NCI-H2029 treated with DMSO at 0.1 percent for 48 hours (cell line): ENCODE results near the gene LPIN2.
"Not testable (repeated sequence)": the region's sequence is repeated elsewhere in the genome, so short reads cannot be mapped to it uniquely, and the experiment has no call there.

Source experiments
- DNase-seq: peaks from one replicate; lab custom pipeline; 2025; lab: John Stamatoyannopoulos, UW

LPIN2 gene

DNA sequence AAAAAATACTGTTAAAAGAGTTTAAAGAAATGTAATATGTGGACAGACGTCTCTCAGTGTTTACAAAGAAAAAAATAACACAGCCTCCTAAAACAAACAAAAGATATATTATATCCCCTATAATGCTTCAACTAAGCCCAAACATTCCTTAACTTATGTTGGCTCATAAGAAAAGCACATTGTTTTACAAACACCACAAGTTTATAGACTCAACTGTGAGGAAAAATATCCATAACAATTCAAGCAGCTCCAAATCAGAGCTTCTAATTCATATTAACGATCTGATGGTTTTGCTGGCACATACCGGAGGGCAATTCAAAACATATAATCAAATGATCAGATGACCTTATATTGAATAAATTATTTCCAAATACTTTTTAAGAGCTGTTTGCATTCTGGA is 5.5 kb downstream of the LPIN2 start:
- no peak for DNase-seq

DNA sequence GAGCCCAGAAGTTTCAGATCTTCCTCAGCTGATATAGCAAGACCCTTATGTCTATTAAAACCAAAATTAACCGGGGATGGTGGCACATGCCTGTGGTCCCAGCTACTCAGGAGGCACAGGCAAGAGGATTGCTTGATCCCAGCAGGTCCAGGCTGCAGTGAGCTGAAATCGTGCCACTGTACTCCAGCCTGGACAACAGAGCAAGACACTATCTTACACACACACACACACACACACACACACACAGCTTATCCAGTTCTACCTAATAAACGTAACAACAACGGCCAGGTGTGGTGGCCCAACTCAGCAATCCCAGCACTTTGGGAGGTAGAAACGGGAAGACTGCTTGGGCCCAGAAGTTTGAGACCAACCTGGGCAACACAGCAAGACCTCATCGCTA is 7.5 kb downstream of the LPIN2 start:
- no peak for DNase-seq

DNA sequence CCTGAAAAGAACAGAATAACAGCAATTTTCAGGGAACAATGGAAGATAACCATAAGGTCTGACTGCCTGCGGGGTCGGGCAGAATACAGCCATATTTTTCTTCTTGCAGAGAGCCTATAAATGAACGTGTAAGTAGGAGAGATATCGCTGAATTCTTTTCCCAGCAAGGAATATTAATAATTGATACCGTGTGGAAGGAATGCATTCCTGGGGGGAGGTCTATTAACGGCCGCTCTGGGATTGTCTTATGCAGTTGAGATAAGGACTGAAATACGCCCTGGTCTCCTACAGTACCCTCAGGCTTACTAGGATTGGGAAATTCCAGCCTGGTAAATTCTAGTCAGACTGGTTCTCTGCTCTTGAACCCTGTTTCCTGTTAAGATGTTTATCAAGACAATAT is 9.2 kb downstream of the LPIN2 start:
- not testable (repeated sequence) for DNase-seq

DNA sequence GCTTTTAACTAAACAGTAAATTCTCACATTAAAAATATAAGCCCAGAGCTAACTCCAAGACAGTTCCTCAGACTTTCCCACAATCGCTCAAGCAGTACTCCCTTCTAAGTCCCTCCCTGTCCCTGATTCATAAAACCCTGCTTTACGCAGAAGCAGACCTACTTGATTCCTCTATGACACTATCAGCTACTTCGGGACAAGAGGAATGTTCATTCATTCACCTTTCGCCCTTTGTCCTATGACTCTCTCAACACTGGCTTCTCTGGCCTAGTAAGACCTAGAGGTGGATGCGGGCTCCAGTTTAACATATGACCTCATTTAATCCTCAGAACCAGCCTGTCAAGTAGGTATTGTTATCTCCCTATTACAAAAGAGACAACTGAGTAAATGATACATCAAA is 10.2 kb downstream of the LPIN2 start:
- no peak for DNase-seq

DNA sequence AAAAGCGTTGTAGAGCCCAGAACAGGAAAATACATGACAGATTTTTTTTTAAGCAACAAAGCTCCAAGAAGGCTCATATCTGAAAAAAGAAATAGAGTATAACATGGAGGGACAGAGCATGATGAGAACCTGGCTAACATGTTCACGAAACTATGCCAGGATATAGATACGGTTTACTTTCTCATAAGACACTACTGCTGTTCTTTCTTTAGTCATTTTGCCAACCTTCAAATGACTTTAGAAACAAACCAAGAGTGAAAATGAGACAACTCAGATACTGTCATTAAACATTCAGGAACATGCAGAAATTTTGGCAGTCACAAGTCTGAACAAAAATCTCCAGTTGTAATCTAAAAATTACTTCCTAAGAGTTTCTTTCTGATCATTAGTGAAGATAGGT is 14.3 kb downstream of the LPIN2 start:
- DNase-seq, result no peak

DNA sequence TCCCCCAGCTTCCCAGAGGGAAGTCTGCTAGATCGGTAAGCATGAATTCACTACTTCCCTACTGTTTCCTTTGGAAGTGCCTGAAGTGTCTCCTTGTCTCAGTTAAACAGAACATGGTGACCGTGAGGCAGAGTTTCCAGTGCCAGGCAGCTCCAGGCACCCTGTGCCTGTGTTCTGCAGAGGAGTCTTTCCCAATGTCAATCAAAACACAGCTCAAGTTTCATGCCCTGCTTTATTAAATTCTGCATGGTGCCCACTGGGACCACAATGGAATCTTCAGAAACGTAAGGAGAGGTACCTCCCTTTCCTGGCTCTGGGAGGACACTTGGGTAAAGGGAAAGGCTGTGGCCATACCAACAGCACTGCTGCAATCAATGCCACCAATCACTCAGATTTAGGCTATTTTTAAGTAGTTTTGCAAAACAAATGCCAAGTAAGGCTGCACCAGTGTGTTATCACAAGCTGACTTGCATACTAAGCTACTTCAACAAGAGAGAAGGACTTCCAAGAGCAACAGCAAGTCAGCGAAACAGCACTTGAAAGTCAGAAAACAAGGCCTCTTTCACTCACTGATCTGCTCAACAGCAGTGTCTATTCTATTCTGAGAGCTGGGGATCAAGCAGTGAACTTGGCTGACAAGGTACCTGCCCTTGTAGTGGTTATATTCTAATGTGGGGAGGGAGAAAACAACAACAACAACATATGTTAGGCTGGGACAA is 14.9 kb downstream of the LPIN2 start:
- DNase-seq, result no peak

DNA sequence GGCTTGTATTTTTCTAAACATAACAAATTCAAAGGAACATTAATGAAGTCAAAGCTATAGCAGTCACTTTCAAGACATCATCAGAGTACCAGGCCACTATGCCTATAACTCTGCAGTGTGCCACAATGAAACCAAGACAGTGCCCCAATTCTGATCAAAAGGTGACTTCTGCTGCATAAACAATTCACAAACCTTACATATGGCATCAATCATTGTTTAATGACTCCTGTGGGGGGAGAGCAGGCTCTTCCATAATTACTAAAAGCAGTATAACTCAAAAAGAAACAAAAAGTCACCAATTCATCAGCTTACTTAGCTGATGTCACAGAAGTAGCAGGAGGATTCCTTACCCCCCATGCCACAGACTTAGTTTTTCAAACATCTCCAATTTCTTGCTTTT is 15.5 kb downstream of the LPIN2 start:
- no peak for DNase-seq

DNA sequence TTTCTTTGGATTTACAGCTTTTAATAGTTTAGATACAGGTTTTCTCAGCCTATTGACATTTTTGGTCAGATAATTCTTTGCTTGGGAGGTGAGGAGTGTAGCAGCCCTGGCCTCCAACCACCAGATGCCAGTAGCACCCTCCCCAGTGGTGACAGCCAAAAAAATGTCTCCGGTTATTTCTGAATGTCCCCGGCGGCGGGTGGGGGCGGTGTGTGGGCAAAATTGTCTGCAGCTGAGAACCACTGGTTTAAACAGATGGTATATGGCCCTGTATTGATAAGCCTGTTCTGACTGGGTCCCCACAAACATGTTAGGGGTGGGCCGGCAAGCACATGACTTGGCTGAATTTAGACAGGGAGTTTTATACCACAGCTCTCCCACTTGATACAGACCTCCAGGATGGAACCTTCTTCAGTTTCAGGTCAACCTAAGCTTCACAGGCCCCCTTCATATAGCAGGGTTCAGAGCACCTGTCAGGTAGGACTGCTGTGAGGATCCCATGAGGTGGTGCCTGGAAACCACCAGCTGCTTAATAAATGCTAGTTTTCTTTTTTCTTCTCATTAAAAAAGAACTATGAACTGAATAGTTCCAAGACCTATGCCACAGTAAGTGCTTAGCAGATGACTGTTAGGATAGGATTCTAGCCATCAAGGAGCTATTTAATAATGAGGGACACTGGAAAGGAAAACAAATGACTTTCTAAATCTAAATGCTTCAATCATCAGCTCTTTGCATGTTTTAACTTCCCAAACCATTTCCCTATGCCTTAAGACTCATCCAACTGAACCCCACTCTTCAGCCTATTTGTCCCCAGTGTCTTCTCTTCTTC is 18.1 kb downstream of the LPIN2 start:
- DNase-seq, result no peak

DNA sequence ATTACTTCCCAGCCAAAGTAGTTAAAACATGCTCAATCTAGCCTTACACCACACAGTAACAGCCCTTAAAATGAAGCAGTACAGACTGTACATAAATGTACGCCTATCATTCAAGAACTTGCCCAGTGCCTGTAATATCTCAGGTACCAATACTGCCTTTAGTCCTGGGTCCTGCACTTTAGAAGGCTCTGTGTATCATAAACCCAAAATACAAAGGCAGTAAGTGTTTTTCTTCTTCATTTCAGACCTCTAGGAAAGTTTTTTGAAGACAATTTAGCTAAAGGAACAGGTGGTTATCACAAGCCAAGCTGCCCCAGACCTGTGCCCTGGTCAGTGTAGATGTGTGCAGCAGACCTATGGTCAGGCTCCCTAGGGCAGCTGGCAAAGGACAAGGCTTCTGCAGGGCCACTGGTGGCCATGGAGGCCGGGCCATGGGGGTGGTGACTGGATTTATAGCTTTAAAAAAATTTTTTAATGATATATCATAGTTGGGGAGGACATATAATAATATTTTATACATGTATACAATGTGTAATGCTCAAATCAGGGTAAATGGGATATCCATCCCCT is 18.8 kb downstream of the LPIN2 start:
- DNase-seq, result no peak

DNA sequence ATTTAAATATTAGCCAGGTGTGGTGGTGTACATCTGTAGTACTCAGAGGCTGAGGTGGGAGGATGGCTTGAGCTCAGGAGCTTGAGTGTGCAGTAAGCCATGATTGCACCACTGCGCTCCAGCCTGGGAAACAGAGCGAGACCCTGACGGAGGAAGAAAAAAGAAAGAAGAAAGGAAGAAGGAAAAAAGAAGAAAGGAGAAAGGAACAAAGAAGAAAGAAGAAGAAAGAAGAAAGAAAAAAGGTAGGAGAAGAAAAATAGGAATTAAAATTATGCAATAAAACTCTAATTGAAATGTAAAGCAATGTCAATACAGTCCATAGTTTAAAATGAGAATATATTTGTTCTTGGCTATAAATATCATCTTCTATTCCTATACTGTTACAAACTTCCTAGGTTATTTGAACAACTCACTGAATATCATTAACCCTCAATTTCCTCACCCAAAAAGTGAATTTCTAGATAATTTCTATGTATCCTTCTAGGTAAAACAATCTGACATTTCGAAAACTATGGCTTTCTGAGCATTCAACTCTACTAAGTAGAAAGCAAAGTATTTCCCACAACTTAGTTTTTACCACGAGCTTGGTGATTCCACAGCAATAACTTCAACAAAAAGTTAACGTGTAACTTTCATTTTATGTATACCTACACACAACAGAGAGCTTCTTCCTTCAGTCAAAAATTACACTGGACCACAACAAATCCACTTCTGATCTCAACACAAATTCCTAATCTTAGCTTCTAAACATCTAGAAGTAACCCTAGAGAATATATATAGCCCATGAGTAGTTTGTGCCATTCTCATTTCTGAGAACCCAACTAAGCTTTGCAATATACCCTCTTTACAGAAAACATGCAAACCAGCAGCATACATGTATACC is 19.7 kb downstream of the LPIN2 start:
- no peak for DNase-seq

DNA sequence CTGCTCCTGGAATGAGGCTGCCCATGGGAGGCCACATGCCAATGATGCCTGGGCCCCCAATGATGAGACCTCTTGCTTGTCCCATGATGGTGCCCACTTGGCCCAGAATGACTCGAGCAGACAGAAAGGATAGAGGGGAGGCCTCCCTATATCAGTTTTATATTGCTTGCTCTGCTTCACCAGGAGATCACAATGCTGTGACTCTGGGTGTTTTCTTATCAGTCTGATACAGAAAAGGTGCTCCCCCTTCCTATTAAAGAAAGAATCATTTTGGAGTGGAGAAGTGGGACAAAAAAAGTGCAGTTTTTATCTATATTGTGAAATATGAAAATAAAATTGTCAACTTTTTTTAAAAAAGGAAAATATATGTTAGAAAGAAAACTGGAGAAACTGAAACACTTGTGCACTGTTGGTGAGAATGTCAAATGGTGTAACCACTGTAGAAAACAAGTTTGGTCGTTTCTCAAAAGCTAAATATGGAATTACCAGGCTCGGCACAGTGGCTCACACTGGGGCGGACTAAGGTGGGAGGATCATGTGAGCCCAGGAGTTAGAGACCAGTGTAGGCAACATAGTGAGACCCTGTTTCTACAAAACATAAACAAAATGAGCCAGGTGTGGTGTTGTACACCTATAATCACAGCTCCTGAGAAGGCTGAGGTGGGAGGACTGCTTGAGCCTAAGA is 21.8 kb downstream of the LPIN2 start:
- DNase-seq, result no peak

DNA sequence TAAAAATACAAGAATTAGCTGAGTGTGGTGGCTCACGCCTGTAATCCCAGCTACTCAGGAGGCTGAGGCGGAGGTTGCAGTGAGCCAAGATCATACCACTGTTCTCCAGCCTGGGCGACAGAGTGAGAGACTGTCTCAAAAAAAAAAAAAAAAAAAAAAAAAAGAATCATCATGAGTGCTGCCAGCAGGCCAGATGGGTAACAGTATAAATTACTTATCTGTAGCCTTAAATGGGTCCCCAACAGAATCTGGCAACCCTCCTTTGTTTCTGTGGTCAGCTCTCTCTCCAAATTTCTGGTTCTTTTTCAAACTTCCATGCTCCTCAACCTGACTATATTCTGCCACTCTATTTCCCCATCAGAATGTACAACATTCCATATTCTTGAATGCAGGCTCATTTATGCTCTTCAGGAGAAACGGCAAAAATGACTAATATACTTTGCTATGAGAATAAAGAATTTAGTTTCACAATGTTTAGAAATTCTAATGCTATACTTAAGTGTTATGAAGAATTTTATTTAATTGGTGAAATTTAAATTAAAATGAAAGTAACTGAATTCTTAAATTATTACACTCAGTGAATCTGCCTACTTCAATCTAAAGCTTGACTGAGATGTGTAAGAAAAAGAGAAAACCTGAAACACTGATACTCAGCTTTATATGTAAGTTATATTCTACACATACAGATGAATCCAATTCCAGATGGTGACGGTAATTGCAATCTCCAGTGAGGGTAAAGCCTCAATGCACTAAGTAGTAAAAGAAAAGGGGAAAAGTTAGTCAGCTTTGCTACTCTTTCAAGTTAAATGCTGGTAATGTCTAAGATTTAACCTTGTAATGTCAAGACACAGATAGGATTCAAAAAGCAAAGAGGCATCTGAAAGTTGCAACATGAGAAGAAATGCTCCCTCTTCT is 24.8 kb downstream of the LPIN2 start:
- no peak for DNase-seq

DNA sequence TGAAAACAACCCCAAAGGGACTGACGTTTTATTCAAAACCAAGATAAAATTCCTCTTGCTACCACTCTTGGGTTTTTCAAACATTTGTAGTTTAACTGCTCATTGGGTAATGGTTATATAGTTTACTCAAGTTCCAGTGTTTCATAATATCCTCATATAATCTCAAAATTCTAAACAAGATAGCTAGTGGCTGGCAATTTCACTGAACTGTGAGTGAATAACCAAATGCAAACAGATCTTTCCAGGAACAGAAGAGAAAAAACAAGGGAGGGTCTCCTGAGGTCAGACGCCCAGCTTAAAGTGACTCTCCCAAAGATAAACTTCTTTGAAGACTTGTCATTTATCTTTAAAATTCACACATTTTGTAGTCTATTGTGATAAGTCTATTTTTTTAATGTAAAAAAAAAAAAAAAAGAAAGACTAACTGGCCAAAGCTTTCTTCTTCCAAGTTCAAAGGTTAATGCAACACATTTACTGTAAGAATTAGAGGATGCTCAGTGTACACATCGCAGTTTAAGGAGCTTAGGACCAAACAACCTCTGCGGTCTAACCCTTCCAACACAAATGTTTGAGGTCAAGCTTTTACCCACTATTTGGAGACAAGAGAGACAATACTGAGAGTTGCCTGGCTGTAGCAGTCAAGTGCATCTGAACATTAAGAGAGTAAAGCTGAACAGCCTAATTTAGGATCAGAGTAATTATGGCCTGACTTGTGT is 26.6 kb downstream of the LPIN2 start:
- DNase-seq, result no peak

DNA sequence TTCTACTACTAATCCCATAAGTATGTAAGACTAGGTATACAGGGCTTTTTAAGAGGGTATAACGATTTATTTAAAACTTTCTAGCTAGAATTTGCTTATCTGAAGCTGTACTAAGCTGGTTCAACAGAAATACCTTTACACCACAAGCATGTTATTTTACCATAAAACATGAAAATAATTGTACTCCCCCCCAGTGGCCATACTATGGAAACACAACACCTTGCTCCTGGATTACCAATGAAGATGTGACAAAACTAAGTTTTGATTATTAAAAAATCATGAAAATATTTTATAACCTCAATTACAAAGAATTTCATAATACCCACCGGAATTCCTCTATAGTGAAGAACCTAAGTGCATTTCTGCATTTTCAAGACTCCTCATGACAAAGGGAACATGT is 27.3 kb downstream of the LPIN2 start:
- DNase-seq, result no peak

DNA sequence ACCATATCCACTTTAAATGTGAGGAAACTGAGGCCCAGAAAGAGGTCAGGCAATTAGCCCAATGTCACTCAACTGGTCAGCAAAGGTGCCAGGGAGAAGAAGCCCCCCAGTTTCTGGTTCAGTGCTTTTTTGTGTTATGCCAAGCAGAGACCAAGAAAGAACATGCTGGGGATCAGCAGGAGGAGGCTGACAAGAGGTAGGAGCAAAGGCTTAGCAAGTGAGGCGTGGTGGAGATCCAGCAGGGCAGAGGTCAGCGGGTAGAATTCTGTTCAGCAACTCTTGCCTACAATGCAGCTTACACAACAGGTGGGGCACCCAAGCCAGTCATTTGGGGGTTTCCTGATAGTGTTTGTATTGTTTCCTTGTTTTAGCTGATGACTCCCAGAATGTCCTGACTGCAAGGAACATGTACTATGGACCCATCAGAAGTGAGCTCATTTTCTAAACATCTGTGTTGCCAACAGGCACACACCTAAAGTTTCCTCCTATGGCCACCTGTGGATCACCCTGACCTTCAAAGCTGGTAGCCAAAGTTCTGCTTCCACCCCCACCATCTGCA is 28.2 kb downstream of the LPIN2 start:
- no peak for DNase-seq

DNA sequence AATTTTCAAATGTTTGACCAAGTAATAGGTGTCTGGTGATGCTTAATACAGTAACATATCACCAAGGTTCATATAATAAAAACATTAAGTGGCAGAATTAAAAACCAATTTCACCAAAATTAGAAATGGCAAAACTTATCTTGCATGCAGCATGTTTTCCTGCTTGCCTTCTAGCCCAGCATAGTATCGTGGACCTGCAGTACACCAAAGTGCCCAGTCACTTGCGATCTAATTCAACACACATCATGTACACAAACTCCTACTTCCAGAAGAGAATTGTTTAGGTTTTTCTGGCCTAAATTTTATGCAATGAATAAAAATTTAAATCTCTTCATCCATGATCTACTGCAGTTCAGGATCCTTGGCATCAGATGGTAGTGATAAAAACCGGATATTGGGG is 28.9 kb downstream of the LPIN2 start:
- DNase-seq, result no peak

DNA sequence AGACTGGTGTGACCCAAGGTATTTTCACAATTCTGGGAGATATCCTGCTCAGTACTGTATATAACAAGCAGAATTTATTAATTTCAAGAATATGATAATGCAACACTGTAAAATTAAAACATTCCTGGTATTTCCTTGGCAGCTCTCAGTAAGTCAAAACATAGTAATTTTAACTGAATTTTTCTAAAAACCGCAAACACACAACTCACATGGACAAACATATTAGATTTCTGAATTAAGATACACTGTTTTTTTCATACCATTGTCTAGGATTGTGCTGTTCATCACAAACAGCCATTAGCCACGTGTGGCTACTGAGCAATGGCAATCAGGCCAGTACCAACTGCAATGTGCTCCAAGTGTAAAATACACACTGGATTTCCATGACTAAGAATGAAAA is 29.6 kb downstream of the LPIN2 start:
- no peak for DNase-seq

DNA sequence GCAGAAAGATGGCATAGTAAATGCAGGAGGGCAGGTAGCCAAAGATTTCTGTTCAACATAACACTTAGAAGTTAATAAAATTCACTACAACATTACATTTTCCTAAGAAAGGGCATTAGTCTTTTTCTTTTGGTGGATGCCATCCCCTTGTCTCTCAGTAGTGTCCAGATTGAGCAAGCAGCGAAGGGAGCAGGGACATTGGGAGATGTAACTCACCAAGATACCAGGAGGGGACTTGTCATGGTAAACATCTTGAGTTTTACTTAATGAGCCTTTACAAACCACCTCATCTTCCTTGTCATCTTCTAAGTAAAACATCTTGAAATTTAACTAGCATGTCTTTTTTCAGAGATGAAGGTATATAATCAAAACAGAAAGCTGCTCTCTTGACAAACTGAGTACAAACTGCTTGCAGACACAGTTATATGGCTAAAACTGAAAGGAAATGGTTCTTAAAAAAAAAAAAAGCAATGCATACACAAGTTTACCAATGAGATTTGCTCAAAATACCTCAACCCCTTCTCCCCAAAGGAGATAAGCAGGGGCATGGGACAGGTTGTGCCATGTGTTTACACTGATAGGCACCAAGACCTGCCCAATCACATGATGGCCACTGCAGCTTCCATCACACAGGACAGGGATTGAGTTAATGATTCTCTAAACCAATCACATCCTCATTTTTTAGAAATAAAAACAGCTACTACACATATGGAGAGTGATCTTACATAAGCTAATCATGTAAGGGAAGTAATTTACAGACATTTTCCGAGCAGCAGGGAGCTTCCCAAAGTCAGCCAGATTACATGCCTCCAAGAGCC is 30.3 kb downstream of the LPIN2 start:
- DNase-seq, result no peak

DNA sequence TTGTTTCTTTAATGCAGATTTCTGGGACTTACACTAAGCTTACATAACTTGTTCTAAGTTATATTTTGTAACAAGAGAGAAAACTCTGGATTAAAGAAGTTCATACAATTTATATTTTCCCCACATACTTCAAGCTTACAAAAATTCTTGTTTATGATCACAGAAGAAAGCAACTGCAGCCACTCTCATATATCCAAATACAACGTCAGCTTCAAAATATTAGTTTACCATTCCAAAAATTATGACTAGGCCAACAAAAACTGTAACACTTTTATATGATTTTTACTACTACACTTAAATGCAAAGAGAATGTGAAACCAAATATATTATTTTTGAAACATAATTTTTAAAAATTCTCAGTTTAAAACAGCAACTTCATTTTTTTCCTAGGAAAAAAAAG is 30.9 kb downstream of the LPIN2 start:
- DNase-seq, result no peak
